SK-N-DZ (cell line): Measurements from ENCODE around the gene EFCAB11.

Experiments used
- DNase-seq: peaks from one replicate; pipeline ENCODE4 v3.0.0-alpha.2; 2015; ENCODE audit warnings: low spot score

Gene EFCAB11

GRCh38 chr14:89814126-89814525, 140.4 kb downstream of the EFCAB11 start:
- DNase-seq: no peak

- no peak for DNase-seq
Observed at GRCh38 chr14:89813617-89814031, 140.9 kb downstream of the EFCAB11 start.

- DNase-seq: no peak
Observed at GRCh38 chr14:89811954-89812575, 142.5 kb downstream of the EFCAB11 start.

GRCh38 chr14:89810101-89810500, 144.4 kb downstream of the EFCAB11 start:
- no peak for DNase-seq

- DNase-seq: peak; percentile 14
Observed at GRCh38 chr14:89807892-89808291, 146.6 kb downstream of the EFCAB11 start.

- DNase-seq: no peak
Observed at GRCh38 chr14:89807151-89807550, 147.4 kb downstream of the EFCAB11 start.

- no peak for DNase-seq
Observed at GRCh38 chr14:89806451-89806850, 148.1 kb downstream of the EFCAB11 start.

GRCh38 chr14:89805501-89805900, 149.0 kb downstream of the EFCAB11 start:
- DNase-seq: no peak

- no peak for DNase-seq
Observed at GRCh38 chr14:89803542-89803941, 151.0 kb downstream of the EFCAB11 start.

- no peak for DNase-seq
Observed at GRCh38 chr14:89801136-89801535, 153.4 kb downstream of the EFCAB11 start.

GRCh38 chr14:89798212-89798773, 156.2 kb downstream of the EFCAB11 start:
- DNase-seq: no peak

- no peak for DNase-seq
Observed at GRCh38 chr14:89797148-89797547, 157.4 kb downstream of the EFCAB11 start.

GRCh38 chr14:89794096-89794495, 160.4 kb downstream of the EFCAB11 start:
- DNase-seq: no peak

- no peak for DNase-seq
Observed at GRCh38 chr14:89793367-89793716, 161.2 kb downstream of the EFCAB11 start.

GRCh38 chr14:89792489-89793366, 161.8 kb downstream of the EFCAB11 start:
- no peak for DNase-seq

- DNase-seq: no peak
Observed at GRCh38 chr14:89787525-89787924, 167.0 kb downstream of the EFCAB11 start.

- no peak for DNase-seq
Observed at GRCh38 chr14:89781046-89781445, 173.5 kb downstream of the EFCAB11 start.

- DNase-seq: no peak
Observed at GRCh38 chr14:89779707-89780106, 174.8 kb downstream of the EFCAB11 start.

- DNase-seq: no peak
Observed at GRCh38 chr14:89775946-89776345, 178.6 kb downstream of the EFCAB11 start.

- DNase-seq: no peak
Observed at GRCh38 chr14:89775151-89775550, 179.4 kb downstream of the EFCAB11 start.

GRCh38 chr14:89773644-89774316, 180.8 kb downstream of the EFCAB11 start:
- DNase-seq: peak; percentile 56

GRCh38 chr14:89773151-89773550, 181.4 kb downstream of the EFCAB11 start:
- no peak for DNase-seq
